BJ (cell line): ENCODE data around the gene GAN. TPM values are rescaled to one million over a fixed set of nuclear protein-coding genes. Genes with fewer than 3 reads are reported as not detected.

Source experiments
- CTCF ChIA-PET: fragments of 350-600 bp; formaldehyde crosslinking; extraction: SDS; loops from one replicate; lab custom pipeline; 2021; ENCODE audit warnings: antibody characterized with exemption, inconsistent platforms; lab: Yijun Ruan, JAX
- POLR2A ChIA-PET: fragments of 300-600 bp; sonication (Branson Sonifier 250); formaldehyde crosslinking; extraction: SDS; loops from one replicate; lab custom pipeline; 2021; ENCODE audit warnings: antibody characterized with exemption; lab: Charles Lee
- DNase-seq: peaks from one replicate; pipeline ENCODE4 v3.0.0-alpha.2; 2011; ENCODE audit warnings: low read depth
- H3K27me3 ChIP-seq: 2 replicates; pipeline ENCODE4 v1.6.0; 2011; ENCODE audit warnings: low read length; ENCODE audit not compliant: control insufficient read depth, insufficient read depth
- H3K36me3 ChIP-seq: 2 replicates; pipeline ENCODE4 v1.5.1; 2011; ENCODE audit warnings: low read length; ENCODE audit not compliant: control insufficient read depth, insufficient read depth
- H3K4me3 ChIP-seq: 2 replicates; pipeline ENCODE4 v1.5.1; 2011; ENCODE audit warnings: low read depth, mild to moderate bottlenecking, control low read depth, low read length
- CTCF ChIP-seq: IDR thresholded peaks from 2 replicates; pipeline ENCODE4 v1.5.1; 2011; ENCODE audit warnings: low read depth, mild to moderate bottlenecking, control low read depth, inconsistent platforms, low read length, moderate library complexity; ENCODE audit not compliant: insufficient read depth
- polyA plus RNA-seq: library from polyadenylated mRNA; depleted of rRNA; stranded (reverse); fragments of >200 nt; gene quantifications from 2 replicates; pipeline ENCODE4 v1.2.3, GENCODE V29; 2011

GAN gene
- polyA plus RNA-seq, 1 experiment = 2.1 TPM

- Histone ChIP-seq H3K4me3 (no peak overlapping the region), H3K36me3 (no peaks in the 10 kb centered on the region), H3K27me3 (peaks cover 1% of the 10 kb centered on the region; the same call in 1 of the 2 replicates)
- TF ChIP-seq CTCF = no peak
- ChIA-PET POLR2A (no interaction called here), CTCF (interaction anchor here (0.7 kb wide), 1 partner anchor 307 kb away, joined by 3 read pairs; no protein-coding TSS in a partner anchor)
- no peak for DNase-seq
These were observed 101.0 kb downstream of the GAN start for GRCh38 chr16:81415751-81416150.

- ChIA-PET CTCF (interaction anchor here (1.0 kb wide), 1 partner anchor 37 kb away, joined by 3 read pairs; no protein-coding TSS in a partner anchor), POLR2A (no interaction called here)
- no peak for TF ChIP-seq CTCF
- Histone ChIP-seq H3K36me3 (no peaks in the 10 kb centered on the region), H3K27me3 (peaks cover 1% of the 10 kb centered on the region; the same call in 1 of the 2 replicates), H3K4me3 (no peak overlapping the region)
- no peak for DNase-seq
These were observed 102.0 kb downstream of the GAN start for GRCh38 chr16:81416749-81417148.

- H3K27me3 ChIP-seq = peaks cover 1% of the 10 kb centered on the region; the same call in 1 of the 2 replicates
- DNase-seq = no peak
- POLR2A ChIA-PET = no interaction called here
- H3K4me3 ChIP-seq = no peak overlapping the region
- CTCF ChIA-PET = interaction anchor here (1.0 kb wide), 1 partner anchor 38 kb away, joined by 3 read pairs; no protein-coding TSS in a partner anchor
- no peaks in the 10 kb centered on the region for H3K36me3 ChIP-seq
- TF ChIP-seq CTCF = no peak
These were observed 102.4 kb downstream of the GAN start for GRCh38 chr16:81417210-81417609.

- no peak for DNase-seq
- POLR2A ChIA-PET = no interaction called here
- CTCF ChIA-PET = interaction anchor here (1.9 kb wide), 1 partner anchor 9 kb away, joined by 8 read pairs; no protein-coding TSS in a partner anchor
- Histone ChIP-seq H3K4me3 (no peak overlapping the region), H3K27me3 (no peaks in the 10 kb centered on the region), H3K36me3 (no peaks in the 10 kb centered on the region)
- no peak for TF ChIP-seq CTCF
These were observed 105.0 kb downstream of the GAN start for GRCh38 chr16:81419806-81420205.

- CTCF ChIA-PET = no interaction called here
- Histone ChIP-seq H3K4me3 (no peak overlapping the region), H3K27me3 (no peaks in the 10 kb centered on the region), H3K36me3 (no peaks in the 10 kb centered on the region)
- POLR2A ChIA-PET = no interaction called here
- TF ChIP-seq CTCF = no peak
- DNase-seq = no peak
These were observed 106.4 kb downstream of the GAN start for GRCh38 chr16:81421126-81421525.
